T-helper 2 cell treated with Interferon-gamma antibody and Interleukin-4, amounts not matched to agents 100 ng/mL and 5 ng/mL, for 36 hours (primary cell): ENCODE results near the gene RDX. TPM values are rescaled to one million over a fixed set of nuclear protein-coding genes. Genes with fewer than 3 reads are reported as not detected.
"Not testable (repeated sequence)": the region's sequence is repeated elsewhere in the genome, so short reads cannot be mapped to it uniquely, and the experiment has no call there.

Experiments
- intact Hi-C: fragments of 100-400 bp; cut with micrococcal nuclease; formaldehyde crosslinking; loops from one replicate; pipeline ENCODE4 v1.15.1; 2023
- total RNA-seq: library from RNA; stranded (reverse); gene quantifications from 2 replicates; pipeline ENCODE4 v1.2.3, GENCODE V29; 2022

Gene RDX
- total RNA-seq, 1 donor from 2014 or later = 47.3 TPM

- intact Hi-C loops = no loop called here
These were observed 16.5 kb downstream of the RDX start for GRCh38 chr11:110279881-110280280.

GRCh38 chr11:110272919-110273318 is 23.5 kb downstream of the RDX start:
- intact Hi-C loops = no loop called here

- intact Hi-C loops = no loop called here
These were observed 26.4 kb downstream of the RDX start for GRCh38 chr11:110269996-110270395.

- intact Hi-C loops = no loop called here
These were observed 28.0 kb downstream of the RDX start for GRCh38 chr11:110268441-110268840.

- intact Hi-C loops = no loop called here
These were observed 34.4 kb downstream of the RDX start for GRCh38 chr11:110262072-110262403.

- intact Hi-C loops = no loop called here
These were observed 35.0 kb downstream of the RDX start for GRCh38 chr11:110261195-110262071.

- intact Hi-C loops = loop anchor here (5.0 kb wide), 2 partner anchors 44 to 179 kb away; partner anchors contain the start of gene RDX
These were observed 42.9 kb downstream of the RDX start for GRCh38 chr11:110253525-110253924.

GRCh38 chr11:110251836-110252235 is 44.6 kb downstream of the RDX start:
- intact Hi-C loops = loop anchor here (5.0 kb wide), 2 partner anchors 45 to 180 kb away; partner anchors contain the start of gene RDX

- intact Hi-C loops = loop anchor here (5.0 kb wide), 2 partner anchors 47 to 182 kb away; partner anchors contain the start of gene RDX
These were observed 46.2 kb downstream of the RDX start for GRCh38 chr11:110250168-110250567.

GRCh38 chr11:110249766-110250165 is 46.6 kb downstream of the RDX start:
- intact Hi-C loops = loop anchor here (5.0 kb wide), 2 partner anchors 48 to 183 kb away; partner anchors contain the start of gene RDX

GRCh38 chr11:110249066-110249465 is 47.3 kb downstream of the RDX start:
- intact Hi-C loops = no loop called here

- intact Hi-C loops = no loop called here
These were observed 52.6 kb downstream of the RDX start for GRCh38 chr11:110243791-110244190.

GRCh38 chr11:110242746-110243145 is 53.7 kb downstream of the RDX start:
- intact Hi-C loops = no loop called here

- intact Hi-C loops = no loop called here
These were observed 54.2 kb downstream of the RDX start for GRCh38 chr11:110242188-110242587.

- intact Hi-C loops = no loop called here
These were observed 60.4 kb downstream of the RDX start for GRCh38 chr11:110235966-110236365.

- intact Hi-C loops = no loop called here
These were observed 66.0 kb downstream of the RDX start for GRCh38 chr11:110230377-110230776.

- intact Hi-C loops = no loop called here
These were observed 77.2 kb downstream of the RDX start for GRCh38 chr11:110219006-110219785.

GRCh38 chr11:110217936-110218335 is 78.5 kb downstream of the RDX start:
- intact Hi-C loops = no loop called here

- intact Hi-C loops = no loop called here
These were observed 79.1 kb downstream of the RDX start for GRCh38 chr11:110217223-110217877.

- intact Hi-C loops = not testable (repeated sequence)
These were observed 87.1 kb downstream of the RDX start for GRCh38 chr11:110209313-110209694.

GRCh38 chr11:110208678-110209312 is 87.6 kb downstream of the RDX start:
- intact Hi-C loops = not testable (repeated sequence)
